ENCODE data around the gene MORN1.

MORN1 gene

GRCh38 chr1:2407166-2407990 lies 16.0 kb upstream of the MORN1 start:
- FAIRE-seq: no peak
- no peak for DNase-seq (ENCODE audit: insufficient read length, low spot score)

GRCh38 chr1:2406451-2407041 lies 15.2 kb upstream of the MORN1 start:
- FAIRE-seq: no peak
- DNase-seq (ENCODE audit: insufficient read length, low spot score): no peak
- TF ChIP-seq PAX5 (IDR thresholded peaks at IDR 0.05; ENCODE audit: insufficient read depth, low read length, severe bottlenecking): no peak
- TF ChIP-seq POLR2AphosphoS5 (IDR thresholded peaks at IDR 0.05; ENCODE audit: low read depth, low read length): no peak
- no peak for TF ChIP-seq POU2F2 (IDR thresholded peaks at IDR 0.05; ENCODE audit: low read depth, low read length)
- no peak for TF ChIP-seq POLR2A (IDR thresholded peaks at IDR 0.05; ENCODE audit: low read depth, low read length)
- no peak for TF ChIP-seq SPI1 (IDR thresholded peaks at IDR 0.05; ENCODE audit: low read depth, low read length)
- TF ChIP-seq TAF1 (IDR thresholded peaks at IDR 0.05; ENCODE audit: low read depth, low read length): no peak

More at GRCh38 chr1:2407166-2407990, 16.0 kb upstream of the MORN1 start:
- no peak for TF ChIP-seq TAF1 (IDR thresholded peaks at IDR 0.05; ENCODE audit: low read depth, low read length)
- no peak for TF ChIP-seq POLR2AphosphoS5 (IDR thresholded peaks at IDR 0.05; ENCODE audit: low read depth, low read length)
- TF ChIP-seq POLR2A (IDR thresholded peaks at IDR 0.05; ENCODE audit: low read depth, low read length): no peak
- no peak for TF ChIP-seq PAX5 (IDR thresholded peaks at IDR 0.05; ENCODE audit: insufficient read depth, low read length, severe bottlenecking)
- TF ChIP-seq SPI1 (IDR thresholded peaks at IDR 0.05; ENCODE audit: low read depth, low read length): no peak
- no peak for TF ChIP-seq POU2F2 (IDR thresholded peaks at IDR 0.05; ENCODE audit: low read depth, low read length)

GRCh38 chr1:2405588-2406295 lies 14.4 kb upstream of the MORN1 start:
- 0 out of 2 replicates have a peak, but pooled peaks have one; percentile 28 for TF ChIP-seq POLR2A (IDR thresholded peaks at IDR 0.05; ENCODE audit: low read depth, low read length)
- 0 out of 2 replicates have a peak, but pooled peaks have one; percentile 10 for TF ChIP-seq POLR2AphosphoS5 (IDR thresholded peaks at IDR 0.05; ENCODE audit: low read depth, low read length)
- TF ChIP-seq POU2F2 (IDR thresholded peaks at IDR 0.05; ENCODE audit: low read depth, low read length): no peak
- DNase-seq (ENCODE audit: insufficient read length, low spot score): no peak
- FAIRE-seq: no peak

- FAIRE-seq: no peak
- DNase-seq (ENCODE audit: insufficient read length, low spot score): no peak
- TF ChIP-seq SPI1 (IDR thresholded peaks at IDR 0.05; ENCODE audit: low read depth, low read length) (no peak), POU2F2 (IDR thresholded peaks at IDR 0.05; ENCODE audit: low read depth, low read length) (no peak), POLR2A (IDR thresholded peaks at IDR 0.05; ENCODE audit: low read depth, low read length) (no peak), TAF1 (IDR thresholded peaks at IDR 0.05; ENCODE audit: low read depth, low read length) (no peak), PAX5 (IDR thresholded peaks at IDR 0.05; ENCODE audit: insufficient read depth, low read length, severe bottlenecking) (no peak), POLR2AphosphoS5 (IDR thresholded peaks at IDR 0.05; ENCODE audit: low read depth, low read length) (no peak)
Observed at GRCh38 chr1:2404890-2405511, 13.6 kb upstream of the MORN1 start.

- DNase-seq (ENCODE audit: insufficient read length, low spot score) (no peak), FAIRE-seq (no peak)
Observed at GRCh38 chr1:2404142-2404889, 13.0 kb upstream of the MORN1 start.

GRCh38 chr1:2403273-2403672 lies 11.9 kb upstream of the MORN1 start:
- FAIRE-seq (no peak), DNase-seq (ENCODE audit: insufficient read length, low spot score) (no peak)
- TF ChIP-seq POLR2AphosphoS5 (IDR thresholded peaks at IDR 0.05; ENCODE audit: low read depth, low read length): no peak
- no peak for TF ChIP-seq POLR2A (IDR thresholded peaks at IDR 0.05; ENCODE audit: low read depth, low read length)
- TF ChIP-seq PAX5 (IDR thresholded peaks at IDR 0.05; ENCODE audit: insufficient read depth, low read length, severe bottlenecking): no peak
- no peak for TF ChIP-seq SPI1 (IDR thresholded peaks at IDR 0.05; ENCODE audit: low read depth, low read length)
- no peak for TF ChIP-seq TAF1 (IDR thresholded peaks at IDR 0.05; ENCODE audit: low read depth, low read length)
- no peak for TF ChIP-seq POU2F2 (IDR thresholded peaks at IDR 0.05; ENCODE audit: low read depth, low read length)

More at GRCh38 chr1:2404142-2404889, 13.0 kb upstream of the MORN1 start:
- no peak for TF ChIP-seq PAX5 (IDR thresholded peaks at IDR 0.05; ENCODE audit: insufficient read depth, low read length, severe bottlenecking)
- no peak for TF ChIP-seq POU2F2 (IDR thresholded peaks at IDR 0.05; ENCODE audit: low read depth, low read length)
- no peak for TF ChIP-seq TAF1 (IDR thresholded peaks at IDR 0.05; ENCODE audit: low read depth, low read length)
- TF ChIP-seq POLR2A (IDR thresholded peaks at IDR 0.05; ENCODE audit: low read depth, low read length): 0 out of 2 replicates have a peak, but pooled peaks have one; percentile 15
- peak; percentile 47; the same call in 1 of the 2 replicates for TF ChIP-seq POLR2AphosphoS5 (IDR thresholded peaks at IDR 0.05; ENCODE audit: low read depth, low read length)
- TF ChIP-seq SPI1 (IDR thresholded peaks at IDR 0.05; ENCODE audit: low read depth, low read length): no peak

GRCh38 chr1:2402420-2402819 lies 11.1 kb upstream of the MORN1 start:
- FAIRE-seq (no peak), DNase-seq (ENCODE audit: insufficient read length, low spot score) (no peak)
- TF ChIP-seq SPI1 (IDR thresholded peaks at IDR 0.05; ENCODE audit: low read depth, low read length) (no peak), POLR2A (IDR thresholded peaks at IDR 0.05; ENCODE audit: low read depth, low read length) (peak; percentile 15; the same call in 1 of the 2 replicates), PAX5 (IDR thresholded peaks at IDR 0.05; ENCODE audit: insufficient read depth, low read length, severe bottlenecking) (no peak), POU2F2 (IDR thresholded peaks at IDR 0.05; ENCODE audit: low read depth, low read length) (no peak), TAF1 (IDR thresholded peaks at IDR 0.05; ENCODE audit: low read depth, low read length) (no peak), POLR2AphosphoS5 (IDR thresholded peaks at IDR 0.05; ENCODE audit: low read depth, low read length) (no peak)

GRCh38 chr1:2400950-2401649 lies 9.7 kb upstream of the MORN1 start:
- FAIRE-seq: no peak

More at GRCh38 chr1:2400950-2401649, 9.7 kb upstream of the MORN1 start:
- TF ChIP-seq POU2F2 (IDR thresholded peaks at IDR 0.05; ENCODE audit: low read depth, low read length): no peak
- TF ChIP-seq TAF1 (IDR thresholded peaks at IDR 0.05; ENCODE audit: low read depth, low read length): no peak
- no peak for TF ChIP-seq SPI1 (IDR thresholded peaks at IDR 0.05; ENCODE audit: low read depth, low read length)
- no peak for TF ChIP-seq POLR2AphosphoS5 (IDR thresholded peaks at IDR 0.05; ENCODE audit: low read depth, low read length)
- no peak for TF ChIP-seq PAX5 (IDR thresholded peaks at IDR 0.05; ENCODE audit: insufficient read depth, low read length, severe bottlenecking)
- DNase-seq (ENCODE audit: insufficient read length, low spot score): no peak

Measured in GM12891 (cell line).